Measurements from ENCODE around the gene CDH2. TPM values are rescaled to one million over a fixed set of nuclear protein-coding genes. Genes with fewer than 3 reads are reported as not detected.

CDH2 gene
- 0.05 and 0.48 TPM in 2 replicates for total RNA-seq

GRCh38 chr18:28176948-28177827, at the start of gene CDH2:
Gene CDH2, minus strand, starts transcription at chr18:28177130. Its CDS starts 108 bp downstream, at chr18:28177022.
- intact Hi-C loops (cut with micrococcal nuclease): no loop called here

GRCh38 chr18:28212060-28212459, 35.1 kb upstream of the CDH2 start:
- intact Hi-C loops (cut with micrococcal nuclease): no loop called here

- intact Hi-C loops (cut with micrococcal nuclease): no loop called here
Measured at GRCh38 chr18:28208712-28209265, 31.9 kb upstream of the CDH2 start.

DNA sequence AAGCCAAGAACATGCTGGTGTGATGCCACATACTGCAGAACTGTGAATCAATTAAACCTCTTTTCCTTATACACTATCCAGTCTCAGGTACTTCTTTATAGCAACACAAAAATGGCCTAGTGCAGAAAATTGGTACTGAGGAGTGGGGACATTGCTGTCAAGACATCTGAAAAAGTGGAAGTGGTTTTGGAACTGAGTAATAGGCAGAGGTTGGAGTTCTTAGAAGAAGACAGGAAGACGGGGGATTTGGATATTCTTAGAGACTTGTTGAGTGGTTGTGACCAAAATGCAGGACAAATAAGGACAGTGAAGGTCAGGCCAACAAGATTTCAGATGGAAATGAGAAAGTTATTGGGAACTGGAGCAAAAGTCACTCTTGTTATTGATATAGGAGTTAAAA, 31.3 kb upstream of the CDH2 start:
- intact Hi-C loops (cut with micrococcal nuclease): no loop called here

- intact Hi-C loops (cut with micrococcal nuclease): no loop called here
Measured at GRCh38 chr18:28204154-28204553, 27.2 kb upstream of the CDH2 start.

GRCh38 chr18:28201056-28201455, 24.1 kb upstream of the CDH2 start:
- intact Hi-C loops (cut with micrococcal nuclease): no loop called here

- intact Hi-C loops (cut with micrococcal nuclease): no loop called here
Measured at GRCh38 chr18:28198620-28199019, 21.7 kb upstream of the CDH2 start.

GRCh38 chr18:28193177-28193778, 16.3 kb upstream of the CDH2 start:
- intact Hi-C loops (cut with micrococcal nuclease): no loop called here

GRCh38 chr18:28189400-28190239, 12.7 kb upstream of the CDH2 start:
- intact Hi-C loops (cut with micrococcal nuclease): loop anchor here (2.0 kb wide), 1 partner anchor 583 kb away; no protein-coding TSS in a partner anchor

DNA sequence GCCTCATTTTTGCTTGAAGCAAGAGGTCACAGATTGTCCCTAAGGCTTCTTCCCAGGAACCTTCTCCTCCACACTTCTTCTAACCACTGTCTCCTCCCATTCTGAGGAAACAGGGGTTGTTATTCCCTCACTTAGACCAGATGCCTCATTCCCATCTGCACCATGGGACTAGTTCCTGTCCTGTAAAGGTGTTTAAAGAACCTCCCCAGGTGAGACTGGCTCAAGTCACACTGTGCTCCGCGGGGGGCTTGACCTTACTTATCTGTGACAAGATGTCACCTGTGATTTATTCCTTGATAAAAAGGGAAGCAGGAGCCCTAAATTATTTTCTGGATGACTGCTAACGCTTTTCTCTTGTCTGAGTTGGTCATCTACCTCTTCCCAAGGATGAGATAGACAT, 8.2 kb upstream of the CDH2 start:
- intact Hi-C loops (cut with micrococcal nuclease): no loop called here

- intact Hi-C loops (cut with micrococcal nuclease): no loop called here
Measured at GRCh38 chr18:28183418-28184078, 6.6 kb upstream of the CDH2 start.

DNA sequence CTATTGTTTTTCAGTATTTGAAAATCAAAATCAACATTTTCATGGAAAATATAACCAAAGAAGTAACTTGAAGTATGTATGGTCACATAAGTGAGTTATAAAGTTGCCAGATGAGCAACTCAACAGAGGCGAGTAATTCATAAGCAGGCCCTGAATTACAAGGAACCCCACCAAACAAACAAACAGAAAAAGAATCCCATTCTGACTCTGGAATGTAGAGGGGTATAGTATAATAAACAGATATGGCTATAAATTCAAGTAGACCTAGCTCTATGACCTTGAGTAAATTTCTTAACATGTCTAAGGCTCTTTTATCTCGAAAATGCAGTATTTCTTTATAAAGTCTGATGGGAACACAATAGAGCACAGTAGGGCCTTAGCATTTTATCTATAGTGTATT, 4.7 kb upstream of the CDH2 start:
- intact Hi-C loops (cut with micrococcal nuclease): no loop called here

DNA sequence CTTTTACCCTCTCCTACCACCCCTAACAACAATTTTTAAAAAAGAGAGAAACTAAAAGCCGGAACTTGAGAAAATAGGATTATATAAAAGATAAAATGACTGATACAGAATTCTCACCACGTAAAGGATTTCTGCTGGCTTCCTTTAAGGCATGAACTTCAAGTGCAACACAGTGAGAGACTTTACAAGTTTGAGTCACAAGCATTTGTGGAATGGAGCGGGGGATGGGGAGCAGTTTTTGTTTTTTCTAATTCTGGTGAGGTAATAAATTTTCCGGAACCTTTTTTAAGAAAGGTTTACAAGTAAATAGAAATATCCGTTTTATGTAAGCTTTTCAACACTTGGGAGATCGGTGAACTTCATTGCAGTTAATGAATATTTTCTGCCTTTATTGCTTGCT, 1.8 kb upstream of the CDH2 start:
- intact Hi-C loops (cut with micrococcal nuclease): no loop called here

DNA sequence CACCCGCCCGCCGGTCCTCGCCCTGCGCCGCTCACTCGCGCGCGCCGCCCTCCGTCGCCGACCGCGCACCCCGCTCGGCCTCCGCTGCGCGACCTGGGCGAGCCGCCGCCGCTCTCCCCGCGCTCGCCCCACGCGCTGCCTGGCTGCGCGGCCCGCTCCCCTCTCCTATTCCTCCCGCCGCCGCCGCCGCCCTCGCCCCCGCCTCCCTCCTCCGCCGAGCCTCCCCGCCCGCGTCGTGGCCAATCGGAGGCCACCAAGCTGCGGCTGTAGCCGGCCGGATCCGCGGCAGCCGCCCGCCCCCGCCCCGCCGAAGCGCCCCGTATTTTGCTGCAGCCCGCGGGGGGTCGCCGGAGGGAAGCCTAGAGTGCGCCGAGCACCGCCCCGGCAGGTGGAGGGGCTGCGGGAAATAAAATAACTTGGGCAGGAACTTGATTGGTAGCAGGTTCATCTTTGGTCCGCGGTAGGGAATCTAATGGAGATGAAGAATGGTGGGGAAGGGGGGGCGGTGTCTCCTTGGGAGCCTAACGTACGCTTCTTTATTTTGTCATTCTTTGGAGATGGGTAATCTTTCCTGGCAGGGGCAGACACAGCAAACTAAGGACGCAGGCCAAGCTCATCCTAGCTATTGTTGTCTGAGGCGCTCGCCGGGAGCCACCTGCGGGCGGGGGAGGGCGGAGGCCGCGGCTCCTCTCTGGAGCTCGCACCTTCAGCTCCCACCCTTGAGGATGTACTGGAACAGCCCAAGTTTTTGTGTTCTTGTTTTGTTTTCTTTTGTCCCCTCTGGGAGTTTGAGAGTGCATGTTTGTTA, 1.1 kb upstream of the CDH2 start:
- intact Hi-C loops (cut with micrococcal nuclease): no loop called here

DNA sequence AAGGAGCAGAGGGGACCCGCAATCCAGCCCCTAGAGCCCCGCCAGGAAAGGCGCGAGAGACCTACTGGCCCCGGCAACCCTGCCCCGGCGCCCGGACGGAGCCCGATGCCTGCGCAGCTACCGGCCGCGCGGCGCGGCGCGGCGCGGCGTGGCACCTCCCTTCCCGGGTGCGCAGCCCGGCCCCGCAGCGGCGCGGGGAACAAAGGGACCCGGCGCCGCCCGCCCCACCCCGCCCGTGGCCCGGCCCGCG, 307 bp downstream of the CDH2 start:
- intact Hi-C loops (cut with micrococcal nuclease): no loop called here

- intact Hi-C loops (cut with micrococcal nuclease): no loop called here
Measured at GRCh38 chr18:28175930-28176697, 816 bp downstream of the CDH2 start.

GRCh38 chr18:28175150-28175929, 1.6 kb downstream of the CDH2 start:
- intact Hi-C loops (cut with micrococcal nuclease): no loop called here

- intact Hi-C loops (cut with micrococcal nuclease): no loop called here
Measured at GRCh38 chr18:28174181-28174905, 2.6 kb downstream of the CDH2 start.
